HG03571 (cell line): Measurements from ENCODE around the gene MARCHF6.
"Not testable (repeated sequence)": the region's sequence is repeated elsewhere in the genome, so short reads cannot be mapped to it uniquely, and the experiment has no call there.

Experiments
- ATAC-seq: cut with Tn5 transposase; IDR thresholded peaks from one replicate; pipeline ENCODE4 v1.9.1; 2021; ENCODE audit not compliant: unreplicated experiment

The MARCHF6 gene, protein sequence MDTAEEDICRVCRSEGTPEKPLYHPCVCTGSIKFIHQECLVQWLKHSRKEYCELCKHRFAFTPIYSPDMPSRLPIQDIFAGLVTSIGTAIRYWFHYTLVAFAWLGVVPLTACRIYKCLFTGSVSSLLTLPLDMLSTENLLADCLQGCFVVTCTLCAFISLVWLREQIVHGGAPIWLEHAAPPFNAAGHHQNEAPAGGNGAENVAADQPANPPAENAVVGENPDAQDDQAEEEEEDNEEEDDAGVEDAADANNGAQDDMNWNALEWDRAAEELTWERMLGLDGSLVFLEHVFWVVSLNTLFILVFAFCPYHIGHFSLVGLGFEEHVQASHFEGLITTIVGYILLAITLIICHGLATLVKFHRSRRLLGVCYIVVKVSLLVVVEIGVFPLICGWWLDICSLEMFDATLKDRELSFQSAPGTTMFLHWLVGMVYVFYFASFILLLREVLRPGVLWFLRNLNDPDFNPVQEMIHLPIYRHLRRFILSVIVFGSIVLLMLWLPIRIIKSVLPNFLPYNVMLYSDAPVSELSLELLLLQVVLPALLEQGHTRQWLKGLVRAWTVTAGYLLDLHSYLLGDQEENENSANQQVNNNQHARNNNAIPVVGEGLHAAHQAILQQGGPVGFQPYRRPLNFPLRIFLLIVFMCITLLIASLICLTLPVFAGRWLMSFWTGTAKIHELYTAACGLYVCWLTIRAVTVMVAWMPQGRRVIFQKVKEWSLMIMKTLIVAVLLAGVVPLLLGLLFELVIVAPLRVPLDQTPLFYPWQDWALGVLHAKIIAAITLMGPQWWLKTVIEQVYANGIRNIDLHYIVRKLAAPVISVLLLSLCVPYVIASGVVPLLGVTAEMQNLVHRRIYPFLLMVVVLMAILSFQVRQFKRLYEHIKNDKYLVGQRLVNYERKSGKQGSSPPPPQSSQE

DNA sequence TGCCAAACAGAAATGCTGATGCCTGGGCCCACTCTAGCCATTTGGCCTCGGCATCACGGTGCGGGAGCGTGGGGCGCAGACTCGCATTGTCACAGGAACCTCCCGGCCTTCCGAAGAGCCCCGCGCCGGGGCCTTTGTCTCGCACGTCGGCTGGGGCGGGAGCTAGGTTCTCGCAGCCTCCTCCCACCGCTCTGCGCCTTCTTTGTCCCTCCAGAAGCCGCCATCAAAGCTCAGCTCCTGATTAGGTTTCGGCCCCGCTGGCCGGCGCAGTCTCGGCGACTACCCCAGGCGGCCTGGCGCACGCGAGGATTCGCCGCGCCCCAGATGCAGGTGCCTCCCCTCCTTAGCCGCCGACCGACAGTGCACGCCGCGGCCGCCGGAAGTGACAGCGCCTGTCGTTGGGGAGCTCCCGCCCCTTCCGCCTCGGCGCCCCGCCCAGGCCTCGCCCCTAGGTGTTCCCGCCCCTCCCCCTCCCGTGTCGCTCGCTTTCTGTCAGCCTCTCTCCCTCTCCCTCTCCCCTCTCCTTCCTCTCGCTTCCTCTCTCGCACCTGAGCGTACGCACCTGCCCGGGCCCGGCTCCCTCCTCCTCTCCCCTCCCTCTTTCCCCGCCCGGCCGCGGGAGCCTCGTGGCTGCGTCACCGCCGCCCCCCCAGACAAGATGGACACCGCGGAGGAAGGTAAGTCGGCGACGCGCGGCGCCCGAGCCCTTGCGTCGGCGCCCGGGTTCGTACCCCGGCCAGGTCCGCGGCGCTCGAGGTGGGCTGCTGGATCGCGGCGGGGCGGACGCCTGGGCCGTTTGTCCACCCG, at the start of gene MARCHF6:
Gene MARCHF6, plus strand, starts transcription at position 455 of the 807 bp plus-strand sequence. Its CDS starts 204 bp downstream, at position 659.
- ATAC-seq, result peak; percentile 79

DNA sequence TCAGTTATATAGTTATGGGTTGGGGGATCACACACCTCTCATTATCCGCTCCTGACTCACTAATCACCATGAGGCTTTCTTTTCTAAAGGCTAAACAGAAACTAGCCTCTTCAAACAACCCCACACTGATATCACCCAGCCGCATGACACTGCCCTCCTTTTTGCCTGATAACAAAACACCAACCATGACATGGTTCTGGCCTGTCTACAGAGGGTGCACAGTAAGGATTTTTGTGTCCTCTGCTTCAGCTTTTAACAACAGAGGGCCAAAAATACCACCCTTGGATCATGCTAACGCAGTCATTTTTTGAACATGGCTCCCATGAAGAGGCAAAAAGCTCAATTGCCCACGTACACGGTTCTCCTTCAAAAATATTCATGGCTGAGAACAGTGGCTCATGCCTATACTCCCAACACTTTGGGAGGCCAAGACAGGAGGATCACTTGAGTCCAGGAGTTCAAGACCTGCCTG, 49.8 kb upstream of the MARCHF6 start:
- no peak for ATAC-seq

DNA sequence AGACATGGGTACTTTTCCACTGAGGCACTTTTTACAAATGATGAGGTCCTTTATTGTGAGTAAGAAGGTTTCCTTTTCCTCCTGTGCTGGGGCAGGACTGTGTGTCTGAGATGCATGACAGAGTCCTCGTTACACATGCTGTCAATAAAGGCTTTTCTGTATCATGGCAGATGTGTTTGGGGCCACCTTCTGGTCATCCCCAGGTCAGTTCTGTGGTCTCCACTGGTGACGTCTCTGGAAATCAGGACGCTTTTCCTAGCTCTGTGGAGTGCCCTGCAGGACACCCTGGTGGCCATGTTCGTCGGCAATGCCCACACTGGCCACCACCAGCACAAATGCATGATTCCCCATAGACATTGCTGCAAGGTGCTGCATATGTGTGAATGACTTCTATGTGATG, 48.6 kb upstream of the MARCHF6 start:
- ATAC-seq, result no peak

DNA sequence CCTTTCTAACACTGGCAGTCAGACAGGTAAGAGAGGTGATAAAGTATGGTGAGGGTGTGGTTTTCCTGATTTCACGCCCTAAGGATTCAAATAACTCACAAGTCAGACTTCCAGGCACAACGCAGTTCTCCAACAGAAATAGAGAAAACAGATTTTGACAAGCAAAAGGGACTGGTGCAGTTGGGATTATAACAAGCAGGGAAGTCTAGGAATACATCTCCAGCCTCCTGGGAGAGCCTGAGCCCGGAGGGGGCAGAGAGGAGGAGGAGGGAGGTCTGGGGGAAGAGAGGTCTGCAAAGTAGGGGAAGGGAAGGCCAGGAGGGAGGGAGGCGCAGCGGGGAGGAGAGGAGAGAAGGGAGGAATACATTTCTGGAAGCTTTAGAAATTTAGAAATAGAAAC, 47.4 kb upstream of the MARCHF6 start:
- no peak for ATAC-seq

DNA sequence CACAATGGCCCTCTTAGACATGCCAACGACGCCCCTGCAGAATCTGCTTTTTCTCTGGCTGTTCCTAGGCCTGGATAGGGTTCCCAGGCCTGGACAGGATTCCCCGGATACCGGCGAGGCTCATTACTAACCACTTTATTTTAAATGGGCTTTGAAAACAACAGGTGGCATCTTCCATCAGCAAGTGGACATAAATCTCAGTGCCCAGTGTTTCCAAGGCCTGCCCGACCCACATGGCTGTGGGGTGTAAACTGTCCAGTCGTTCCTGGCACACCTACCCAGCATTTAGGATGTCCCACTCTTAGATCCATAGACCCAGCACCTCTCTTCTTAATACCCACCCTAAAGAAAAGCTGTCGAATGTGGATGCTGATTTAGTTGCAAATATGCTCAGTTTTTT, 46.7 kb upstream of the MARCHF6 start:
- ATAC-seq, result no peak

DNA sequence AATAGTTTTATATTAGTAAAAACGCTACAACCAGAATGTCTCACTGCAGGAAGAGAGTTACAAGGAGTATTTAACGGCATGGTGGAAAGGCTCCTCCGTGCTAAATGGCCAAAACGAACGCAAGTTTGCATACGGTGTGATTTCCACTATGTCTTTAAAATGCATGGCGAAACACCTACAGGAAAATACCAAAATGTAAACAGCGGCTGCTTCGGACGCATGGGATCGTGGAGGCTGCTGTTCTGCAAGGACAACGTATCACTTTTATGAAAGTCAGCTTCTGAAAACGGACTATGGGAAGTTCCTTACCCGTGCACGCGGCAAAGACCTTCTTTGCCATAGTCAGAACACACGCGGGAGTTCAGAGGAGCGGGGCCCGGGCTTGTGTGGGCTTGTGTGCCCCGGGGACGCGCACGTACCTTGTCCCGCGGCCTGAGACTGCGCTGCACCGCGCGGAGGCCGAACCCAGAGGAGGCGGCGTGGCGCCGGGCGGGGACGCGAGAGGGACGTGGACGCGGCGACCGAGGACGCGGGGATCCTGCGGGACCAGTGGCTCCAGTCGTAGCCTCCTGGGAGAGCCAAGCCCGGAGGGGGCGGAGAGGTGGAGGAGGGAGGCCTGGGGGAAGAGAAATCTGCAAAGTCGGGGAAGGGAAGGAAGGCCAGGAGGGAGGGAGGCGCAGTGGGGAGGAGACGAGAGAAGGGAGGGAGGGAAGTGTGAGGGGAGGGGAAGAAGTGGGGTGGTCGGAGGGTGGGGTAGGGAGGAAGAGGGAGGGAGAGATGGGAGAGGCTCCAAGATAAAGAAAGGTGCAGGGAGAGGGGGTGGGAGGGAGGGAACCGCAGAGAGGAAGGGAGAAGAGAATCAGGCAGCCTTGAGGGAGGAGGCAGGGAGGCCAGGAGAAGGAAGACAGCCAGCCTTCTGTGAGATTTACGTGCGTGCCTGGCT, 46.0 kb upstream of the MARCHF6 start, which contains the start of gene CMBL:
Gene CMBL, minus strand, starts transcription at position 697 of the 943 bp plus-strand sequence. CDS start 17,140 bp downstream, outside the sequence.
- ATAC-seq, result peak; percentile 65

DNA sequence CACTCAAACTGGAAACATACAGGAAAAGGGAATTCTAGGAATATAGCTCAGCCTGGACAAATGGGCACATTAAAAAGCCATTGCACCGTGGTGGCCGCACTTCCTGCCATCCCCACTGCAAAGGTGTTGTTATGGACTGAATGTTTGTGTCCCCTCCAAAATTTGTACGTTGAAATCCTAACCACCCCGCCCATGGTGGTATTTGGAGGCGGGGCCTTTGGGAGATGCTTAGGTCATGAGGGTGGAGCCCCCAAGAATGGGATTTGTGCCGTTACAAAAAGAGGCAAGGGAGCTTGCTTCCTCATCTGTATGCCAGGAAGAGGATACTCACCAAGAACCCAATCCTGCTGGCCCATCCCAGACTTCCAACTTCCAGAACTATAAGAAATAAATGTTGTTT, 44.7 kb upstream of the MARCHF6 start:
- ATAC-seq, result no peak

DNA sequence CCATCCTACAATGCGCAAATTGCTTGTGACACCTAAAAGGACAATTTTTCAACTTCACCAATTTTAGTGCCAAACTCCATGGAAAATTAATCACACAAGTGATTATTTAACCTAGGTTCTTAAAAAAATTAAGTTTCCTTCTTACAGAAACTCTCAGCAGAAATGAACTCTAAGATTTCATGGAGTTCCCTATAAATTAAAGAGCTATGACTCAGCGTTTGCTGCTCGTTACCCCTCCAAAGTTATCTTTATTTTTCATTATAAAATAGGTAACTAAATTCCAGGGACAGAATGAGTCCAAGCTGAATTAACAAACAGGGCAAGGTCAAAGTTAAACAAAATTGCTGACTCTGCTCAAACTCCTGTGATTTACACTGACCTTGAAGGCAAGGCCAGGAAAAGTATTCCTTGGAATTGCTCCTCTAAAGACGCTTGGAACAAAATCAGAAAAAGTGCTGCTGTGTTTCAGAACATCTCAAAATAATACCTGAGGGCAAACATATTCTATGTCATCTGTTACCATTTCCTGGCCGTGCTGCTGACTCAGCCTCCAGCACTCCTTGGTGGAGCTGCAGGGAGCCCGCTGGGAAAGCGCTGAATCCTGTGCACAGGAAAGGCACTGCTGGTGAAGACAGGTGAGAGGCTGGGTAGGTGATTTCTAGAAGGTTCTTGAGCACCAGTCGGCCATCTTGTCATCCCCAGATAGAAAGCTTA, 43.3 kb upstream of the MARCHF6 start:
- ATAC-seq, result no peak

DNA sequence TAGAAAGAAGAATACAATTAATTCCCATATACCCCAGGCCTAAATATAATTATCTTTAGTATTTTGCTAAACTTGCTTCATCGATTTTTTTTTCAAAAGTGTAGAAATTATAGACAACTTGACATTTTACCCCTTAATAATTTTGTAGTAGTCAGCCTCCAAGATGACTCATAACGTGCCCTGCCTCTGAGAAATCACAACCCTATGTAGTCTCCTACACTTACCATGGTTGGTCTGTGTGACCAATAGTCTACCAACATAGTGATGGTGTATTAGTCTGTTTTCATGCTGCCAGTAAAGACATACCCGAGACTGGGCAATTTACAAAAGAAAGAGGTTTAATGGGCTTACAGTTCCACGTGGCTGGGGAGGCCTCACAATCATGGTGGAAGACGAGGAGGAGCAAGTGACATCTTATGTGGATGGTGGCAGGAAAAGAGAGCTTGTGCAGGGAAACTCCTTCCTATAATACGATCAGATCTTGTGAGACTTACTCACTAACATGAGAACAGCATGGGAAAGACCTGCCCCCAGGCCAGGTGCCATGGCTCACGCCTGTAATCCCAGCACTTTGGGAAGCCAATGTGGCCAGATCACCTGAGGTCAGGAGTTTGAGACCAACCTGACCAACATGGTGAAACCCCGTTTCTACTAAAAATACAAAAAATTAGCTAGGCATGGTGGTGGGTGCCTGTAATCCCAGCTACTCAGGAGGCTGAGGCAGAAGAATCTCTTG, 42.5 kb upstream of the MARCHF6 start:
- ATAC-seq, result not testable (repeated sequence)

DNA sequence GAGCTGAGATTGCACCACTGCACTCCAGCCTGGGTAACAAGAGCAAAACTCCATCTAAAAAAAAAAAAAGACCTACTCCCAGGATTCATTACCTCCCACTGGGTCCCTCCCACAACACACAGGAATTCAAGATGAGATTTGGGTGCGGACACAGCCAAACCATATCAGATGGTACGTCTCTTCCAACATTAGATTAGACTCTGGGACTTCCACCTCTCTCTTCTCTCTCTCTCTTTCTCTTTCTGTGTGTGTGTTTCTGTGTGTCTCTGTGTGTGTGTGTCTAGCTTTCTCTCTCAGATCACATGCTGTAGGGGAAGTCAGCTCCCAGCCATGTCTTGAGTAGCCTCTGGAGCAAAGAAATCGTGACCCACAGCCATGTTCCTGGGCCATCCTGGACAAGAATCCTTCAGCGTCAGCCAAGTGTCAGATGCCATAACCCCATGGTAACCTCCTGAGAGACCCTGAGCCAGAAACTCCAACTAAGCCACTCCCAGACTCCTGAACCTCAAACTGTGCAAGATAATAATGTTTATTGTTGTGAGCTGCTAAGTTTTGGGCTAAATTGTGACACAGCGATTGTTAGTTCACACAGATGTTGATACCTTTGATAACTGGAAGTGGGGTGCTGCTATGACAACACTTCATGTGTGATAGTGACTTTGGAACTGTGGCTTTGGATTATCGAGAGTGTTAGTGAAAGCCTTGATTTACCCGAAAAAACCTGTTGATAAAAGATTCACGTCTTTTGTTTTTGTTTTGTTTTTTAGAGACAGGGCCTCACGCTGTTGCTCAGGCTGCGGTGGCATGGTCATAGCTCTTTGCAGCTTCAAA, 41.7 kb upstream of the MARCHF6 start:
- ATAC-seq, result no peak

DNA sequence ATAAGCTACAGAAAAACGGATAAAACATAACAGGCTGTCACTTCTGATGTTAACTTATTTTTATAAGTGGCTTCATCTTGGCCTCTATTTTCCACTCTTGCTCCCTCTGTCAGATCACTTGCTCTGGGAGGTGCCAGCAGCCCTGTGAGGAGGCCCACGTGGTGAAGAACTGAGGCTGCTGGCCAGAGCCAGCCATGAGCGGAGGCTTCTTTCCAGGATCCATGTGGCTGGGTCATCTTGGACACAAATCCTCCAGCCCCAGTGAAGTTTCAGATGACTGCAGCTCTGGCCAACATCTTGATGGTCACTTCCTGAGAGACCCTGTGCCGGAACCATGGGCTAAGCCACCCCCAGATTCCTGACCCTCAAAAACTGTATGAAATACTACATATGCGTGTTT, 38.3 kb upstream of the MARCHF6 start:
- ATAC-seq, result no peak

DNA sequence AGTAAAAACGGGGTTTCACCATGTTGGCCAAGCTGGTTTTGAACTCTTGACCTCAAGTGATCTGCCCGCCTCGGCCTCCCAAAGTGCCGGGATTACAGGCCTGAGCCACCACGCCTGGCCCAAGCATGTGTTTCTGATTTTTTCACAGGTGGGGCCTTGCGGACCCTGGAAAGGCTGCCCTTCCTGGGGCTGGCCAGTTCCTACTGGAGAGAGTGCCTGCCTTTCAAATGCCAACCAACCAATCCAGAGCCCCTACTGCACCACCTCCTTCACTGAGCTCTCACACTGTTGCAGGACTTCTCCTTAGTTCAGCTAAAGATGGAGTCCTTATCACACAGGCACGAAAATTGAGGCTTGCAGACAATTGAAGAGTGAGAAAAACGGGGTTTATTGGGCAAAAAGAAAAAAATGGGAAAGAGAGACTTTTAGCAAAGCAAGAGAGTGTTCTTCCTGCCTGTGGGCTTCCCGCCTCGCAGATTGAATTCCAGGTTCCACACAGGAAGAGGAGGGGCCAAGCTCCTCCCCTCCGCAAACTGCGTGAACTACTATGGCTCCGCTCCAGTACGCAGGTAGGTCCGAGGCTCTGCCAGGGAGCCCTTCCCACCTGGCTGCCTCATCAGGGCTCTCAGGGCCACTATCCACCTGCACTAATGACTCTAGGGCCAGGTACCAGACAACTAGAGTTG, 37.5 kb upstream of the MARCHF6 start:
- ATAC-seq, result no peak

DNA sequence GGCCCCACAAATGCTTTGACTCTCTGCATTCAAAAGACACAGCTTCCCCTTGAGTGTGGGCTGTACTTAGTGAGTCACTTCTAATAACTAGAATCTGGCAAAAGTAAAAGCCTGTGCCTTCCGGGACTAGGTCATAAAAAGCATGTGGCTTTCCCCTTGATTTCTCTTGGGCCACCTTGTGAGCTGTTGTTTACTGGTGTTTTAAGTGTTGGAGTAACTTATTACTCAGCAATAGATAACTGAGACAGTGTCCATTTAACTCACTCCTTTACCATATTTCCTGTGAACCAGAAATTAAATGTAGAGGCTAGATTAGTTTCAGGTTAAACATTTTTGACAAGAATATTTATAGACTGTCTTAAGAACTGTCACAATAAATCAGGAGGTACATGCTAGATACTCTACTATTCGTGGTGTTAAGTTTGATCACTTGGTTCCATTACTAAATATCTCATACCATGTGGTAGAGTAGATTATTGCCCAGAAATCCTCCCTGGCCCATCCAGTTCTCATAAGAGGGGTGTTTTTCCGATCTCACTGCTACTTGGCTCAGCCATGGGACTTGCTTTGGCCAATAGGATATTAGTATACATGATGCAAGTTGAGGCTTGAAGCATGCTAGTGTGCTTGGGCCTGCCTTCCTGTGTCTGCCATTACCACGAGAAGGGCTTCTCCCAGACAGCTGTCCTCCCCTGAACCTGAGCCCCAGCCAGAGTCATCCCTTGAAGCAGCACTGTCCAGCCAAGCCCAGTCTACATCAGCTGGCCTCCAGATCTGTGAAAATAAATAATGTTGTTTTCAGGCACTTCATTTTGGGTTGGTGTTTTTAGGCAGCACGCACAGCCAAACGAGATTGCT, 35.4 kb upstream of the MARCHF6 start:
- peak; percentile 80 for ATAC-seq

DNA sequence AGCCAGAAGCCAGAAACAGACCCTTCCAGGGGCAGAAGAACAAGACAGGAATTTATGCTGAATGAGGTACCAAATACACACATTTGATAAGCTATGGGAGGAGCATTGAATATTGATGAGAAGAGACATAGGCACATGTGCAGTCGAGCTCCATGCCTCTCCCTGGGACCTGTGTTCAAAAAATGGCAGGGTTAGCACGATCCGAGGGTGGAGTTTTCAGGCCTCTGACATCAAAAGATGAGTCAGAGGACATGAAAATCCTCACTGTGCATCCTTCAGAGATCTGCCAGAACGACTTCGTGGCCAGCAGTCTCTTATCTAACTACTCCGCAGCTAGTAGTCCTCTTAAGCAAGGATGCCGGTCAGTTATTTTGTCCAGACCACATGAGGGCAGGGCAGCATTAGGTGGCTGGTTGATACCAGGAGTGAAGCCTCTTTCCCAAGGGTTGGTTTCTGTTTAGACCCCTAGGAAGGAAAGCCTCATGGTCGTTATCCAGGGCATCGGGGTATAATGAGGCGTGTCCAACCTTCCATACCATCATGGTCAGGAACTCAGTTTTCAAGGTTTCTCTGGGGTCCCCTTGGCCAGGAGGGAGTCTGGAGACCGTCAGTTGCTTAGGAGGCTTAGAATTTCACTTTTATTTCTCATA, 34.2 kb upstream of the MARCHF6 start:
- ATAC-seq, result no peak

DNA sequence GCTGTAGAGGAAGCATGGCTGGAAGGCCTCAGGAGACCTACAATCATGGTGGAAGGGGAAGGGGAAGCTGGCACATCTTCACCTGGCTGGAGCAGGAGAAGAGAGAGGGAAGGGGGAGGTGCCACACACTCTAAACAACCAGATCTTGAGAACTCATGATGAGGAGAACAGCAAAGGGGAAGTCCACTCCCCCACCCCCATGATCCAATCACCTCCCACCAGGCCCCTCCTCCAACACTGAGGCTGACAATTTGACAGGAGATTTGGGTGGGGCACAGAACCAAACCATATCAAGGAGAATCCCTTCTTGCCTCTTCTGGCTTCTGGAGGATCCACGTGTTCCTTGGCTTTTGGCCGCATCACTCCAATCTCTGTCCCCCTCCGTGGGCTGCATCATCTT, 32.7 kb upstream of the MARCHF6 start:
- ATAC-seq, result no peak

DNA sequence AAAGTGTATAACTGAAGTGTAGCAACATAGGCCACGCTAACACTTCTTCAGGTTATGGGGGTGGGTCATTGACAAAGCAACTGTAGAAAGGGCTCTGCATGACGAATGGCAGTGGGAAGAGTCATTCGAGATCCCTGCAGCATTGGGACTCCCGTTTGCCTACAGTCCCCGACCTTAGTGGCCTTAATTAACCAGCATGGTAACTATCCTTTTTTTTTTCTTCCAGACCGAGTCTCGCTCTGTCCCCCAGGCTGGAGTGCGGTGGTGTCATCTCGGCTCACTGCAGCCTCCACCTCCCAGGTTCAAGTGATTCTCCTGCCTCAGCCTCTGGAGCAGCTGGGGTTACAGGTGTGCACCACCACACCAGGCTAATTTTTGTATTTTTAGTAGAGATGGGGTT, 31.6 kb upstream of the MARCHF6 start:
- ATAC-seq, result no peak
